ENCODE data around the gene ERICH6. TPM values are rescaled to one million over a fixed set of nuclear protein-coding genes. Genes with fewer than 3 reads are reported as not detected.

Gene ERICH6
- total RNA-seq, 1 experiment from 2014 or later = 0.28 TPM

DNA sequence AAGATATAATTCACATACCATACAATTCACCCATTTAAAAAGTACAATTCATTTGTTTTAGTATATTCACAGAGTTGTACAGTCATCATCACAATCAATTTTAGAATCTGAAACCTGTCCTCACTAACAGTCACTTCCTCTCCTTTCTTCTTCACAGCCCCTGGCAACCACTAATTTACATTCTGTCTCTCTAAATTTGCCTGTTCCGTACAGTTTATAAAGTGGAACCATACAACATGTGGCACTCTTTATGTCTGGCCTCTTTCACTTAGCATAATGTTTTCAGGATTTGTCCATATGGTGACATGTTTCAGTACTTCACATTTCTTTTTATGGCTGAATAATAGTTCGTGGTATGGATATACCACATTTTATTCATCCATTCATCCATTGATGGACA is 22.7 kb downstream of the ERICH6 start:
- in situ Hi-C loops (cut with HindIII; ENCODE audit: low pct_unique_long_range_greater_than_20kb, low sequenced_read_pairs) = no loop called here
- CTCF ChIA-PET = interaction anchor here (0.6 kb wide), 1 partner anchor 23 kb away, joined by 11 read pairs; the partner anchor contains the start of gene ERICH6
- ATAC-seq = no peak

DNA sequence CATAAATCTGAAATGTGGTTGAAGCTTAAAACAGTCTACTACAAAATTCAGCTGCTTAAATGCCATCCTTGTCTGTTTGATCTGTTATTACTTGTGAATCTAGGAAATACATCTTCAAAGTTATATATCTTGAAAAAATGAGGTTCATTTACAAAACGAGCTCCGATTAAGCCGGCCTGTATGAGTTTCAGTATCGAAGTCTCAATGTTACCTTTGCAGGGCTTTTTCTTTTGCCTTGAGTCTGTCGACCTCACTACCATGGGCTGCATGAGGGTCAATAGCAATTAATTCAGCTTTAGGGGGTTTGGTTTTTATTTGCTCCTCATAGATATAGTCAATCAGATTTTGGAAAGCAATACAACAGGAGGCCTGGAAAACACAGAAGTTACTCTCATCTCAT is 23.2 kb downstream of the ERICH6 start:
- CTCF ChIA-PET = interaction anchor here (0.6 kb wide), 1 partner anchor 23 kb away, joined by 11 read pairs; the partner anchor contains the start of gene ERICH6
- TF ChIP-seq CTCF (IDR thresholded peaks at IDR 0.05) (no peak), SIN3A (IDR thresholded peaks at IDR 0.05; ENCODE audit: borderline replicate concordance, insufficient read depth, low read depth, low read length) (no peak), TCF7L2 (IDR thresholded peaks at IDR 0.05; ENCODE audit: low read depth, low read length) (no peak), REST (IDR thresholded peaks at IDR 0.05; ENCODE audit: insufficient read depth in 1 of 2, low read depth in 2 of 2, low read length in 1 of 2) (no peak), POLR2AphosphoS5 (IDR thresholded peaks at IDR 0.05; ENCODE audit: low read depth, low read length) (no peak)
- no peak for ATAC-seq

More for the DNA sequence above, 22.7 kb downstream of the ERICH6 start:
- POLR2A ChIA-PET = no interaction called here
- Histone ChIP-seq H3K4me3 (ENCODE audit: low read depth in 2 of 2, low read length in 2 of 2) (no peak overlapping the region), H3K27ac (ENCODE audit: low read length) (no peak overlapping the region), H3K36me3 (ENCODE audit: control insufficient read depth, insufficient read depth, low read length) (no peaks in the 10 kb centered on the region), H3K27me3 (ENCODE audit: control insufficient read depth, insufficient read depth, low read length) (no peaks in the 10 kb centered on the region; the same call in 1 of the 2 replicates), H3K9me3 (ENCODE audit: control insufficient read depth, insufficient read depth, low read depth, low read length) (peaks cover under 1% of the 10 kb centered on the region; the same call in 1 of the 2 replicates), H3K4me1 (ENCODE audit: control insufficient read depth, insufficient read depth, low read length) (no peaks in the 10 kb centered on the region)
- no peak for DNase-seq (ENCODE audit: low read depth, low spot score)
- TF ChIP-seq SIN3A (IDR thresholded peaks at IDR 0.05; ENCODE audit: borderline replicate concordance, insufficient read depth, low read depth, low read length) (no peak), CTCF (IDR thresholded peaks at IDR 0.05) (no peak), POLR2AphosphoS5 (IDR thresholded peaks at IDR 0.05; ENCODE audit: low read depth, low read length) (no peak), TCF7L2 (IDR thresholded peaks at IDR 0.05; ENCODE audit: low read depth, low read length) (no peak), REST (IDR thresholded peaks at IDR 0.05; ENCODE audit: insufficient read depth in 1 of 2, low read depth in 2 of 2, low read length in 1 of 2) (no peak)
- intact Hi-C loops (cut with micrococcal nuclease; ENCODE audit: unreplicated experiment) = loop anchor here (10.0 kb wide), 1 partner anchor 64 kb away; no protein-coding TSS in a partner anchor
- BruUV-seq (replicated peaks) = no TSS peak

More for the DNA sequence above, 23.2 kb downstream of the ERICH6 start:
- Histone ChIP-seq H3K27me3 (ENCODE audit: control insufficient read depth, insufficient read depth, low read length) (no peaks in the 10 kb centered on the region), H3K4me1 (ENCODE audit: control insufficient read depth, insufficient read depth, low read length) (no peaks in the 10 kb centered on the region), H3K9me3 (ENCODE audit: control insufficient read depth, insufficient read depth, low read depth, low read length) (peaks cover 6% of the 10 kb centered on the region; the same call in 1 of the 2 replicates), H3K36me3 (ENCODE audit: control insufficient read depth, insufficient read depth, low read length) (no peaks in the 10 kb centered on the region), H3K27ac (ENCODE audit: low read length) (no peak overlapping the region), H3K4me3 (ENCODE audit: low read depth in 2 of 2, low read length in 2 of 2) (no peak overlapping the region)
- no peak for DNase-seq (ENCODE audit: low read depth, low spot score)
- BruUV-seq (replicated peaks) = no TSS peak
- intact Hi-C loops (cut with micrococcal nuclease; ENCODE audit: unreplicated experiment) = loop anchor here (10.0 kb wide), 1 partner anchor 64 kb away; no protein-coding TSS in a partner anchor
- POLR2A ChIA-PET = no interaction called here
- in situ Hi-C loops (cut with HindIII; ENCODE audit: low pct_unique_long_range_greater_than_20kb, low sequenced_read_pairs) = no loop called here
